HG03565 (cell line): ENCODE data around the gene AXDND1.
A peak's percentile ranks its signal among the peaks of the same experiment; 100 is the strongest.
"Not testable (repeated sequence)": the region's sequence is repeated elsewhere in the genome, so short reads cannot be mapped to it uniquely, and the experiment has no call there.

Experiments used
- ATAC-seq: cut with Tn5 transposase; IDR thresholded peaks from one replicate; pipeline ENCODE4 v1.9.1; 2021; ENCODE audit warnings: mild to moderate bottlenecking, moderate library complexity; ENCODE audit not compliant: unreplicated experiment

Gene AXDND1

GRCh38 chr1:179459606-179460206, 93.9 kb downstream of the AXDND1 start:
- ATAC-seq: not testable (repeated sequence)

GRCh38 chr1:179465661-179466060, 99.9 kb downstream of the AXDND1 start:
- not testable (repeated sequence) for ATAC-seq

GRCh38 chr1:179474713-179475112, 108.9 kb downstream of the AXDND1 start:
- ATAC-seq: no peak

- ATAC-seq: no peak
Observed at GRCh38 chr1:179476484-179476883, 110.7 kb downstream of the AXDND1 start.

GRCh38 chr1:179478370-179478769, 112.6 kb downstream of the AXDND1 start:
- no peak for ATAC-seq

GRCh38 chr1:179490611-179491010, 124.8 kb downstream of the AXDND1 start:
- ATAC-seq: no peak

GRCh38 chr1:179493323-179493722, 127.6 kb downstream of the AXDND1 start:
- no peak for ATAC-seq

- no peak for ATAC-seq
Observed at GRCh38 chr1:179506199-179506598, 140.4 kb downstream of the AXDND1 start.

GRCh38 chr1:179509384-179509783, 143.6 kb downstream of the AXDND1 start:
- ATAC-seq: no peak

GRCh38 chr1:179510038-179510437, 144.3 kb downstream of the AXDND1 start:
- ATAC-seq: peak; percentile 88

- no peak for ATAC-seq
Observed at GRCh38 chr1:179516976-179517705, 151.4 kb downstream of the AXDND1 start.

- not testable (repeated sequence) for ATAC-seq
Observed at GRCh38 chr1:179518544-179518943, 152.8 kb downstream of the AXDND1 start.

GRCh38 chr1:179529482-179530195, 163.9 kb downstream of the AXDND1 start:
- ATAC-seq: no peak

GRCh38 chr1:179530352-179530751, 164.6 kb downstream of the AXDND1 start:
- ATAC-seq: no peak

- no peak for ATAC-seq
Observed at GRCh38 chr1:179541774-179542173, 176.0 kb downstream of the AXDND1 start.

GRCh38 chr1:179545321-179545720, 179.6 kb downstream of the AXDND1 start:
- no peak for ATAC-seq

GRCh38 chr1:179547021-179547535, 181.3 kb downstream of the AXDND1 start:
- no peak for ATAC-seq

- ATAC-seq: no peak
Observed at GRCh38 chr1:179548666-179549367, 183.0 kb downstream of the AXDND1 start.

- ATAC-seq: no peak
Observed at GRCh38 chr1:179549368-179549700, 183.6 kb downstream of the AXDND1 start.

- peak; percentile 75 for ATAC-seq
Observed at GRCh38 chr1:179550746-179551682, 185.2 kb downstream of the AXDND1 start.
